ENCODE results near the gene MEG3.
"Not testable (repeated sequence)": the region's sequence is repeated elsewhere in the genome, so short reads cannot be mapped to it uniquely, and the experiment has no call there.

Gene MEG3

GRCh38 chr14:100816286-100816949 is 9.5 kb upstream of the MEG3 start:
- no peak for DNase-seq

GRCh38 chr14:100816950-100817901 is 8.7 kb upstream of the MEG3 start:
- DNase-seq, result no peak

- no peak for DNase-seq
Measured at GRCh38 chr14:100818221-100818699, 7.7 kb upstream of the MEG3 start.

GRCh38 chr14:100818923-100819322 is 7.0 kb upstream of the MEG3 start:
- not testable (repeated sequence) for DNase-seq

GRCh38 chr14:100819453-100819828 is 6.5 kb upstream of the MEG3 start:
- no peak for DNase-seq

DNA sequence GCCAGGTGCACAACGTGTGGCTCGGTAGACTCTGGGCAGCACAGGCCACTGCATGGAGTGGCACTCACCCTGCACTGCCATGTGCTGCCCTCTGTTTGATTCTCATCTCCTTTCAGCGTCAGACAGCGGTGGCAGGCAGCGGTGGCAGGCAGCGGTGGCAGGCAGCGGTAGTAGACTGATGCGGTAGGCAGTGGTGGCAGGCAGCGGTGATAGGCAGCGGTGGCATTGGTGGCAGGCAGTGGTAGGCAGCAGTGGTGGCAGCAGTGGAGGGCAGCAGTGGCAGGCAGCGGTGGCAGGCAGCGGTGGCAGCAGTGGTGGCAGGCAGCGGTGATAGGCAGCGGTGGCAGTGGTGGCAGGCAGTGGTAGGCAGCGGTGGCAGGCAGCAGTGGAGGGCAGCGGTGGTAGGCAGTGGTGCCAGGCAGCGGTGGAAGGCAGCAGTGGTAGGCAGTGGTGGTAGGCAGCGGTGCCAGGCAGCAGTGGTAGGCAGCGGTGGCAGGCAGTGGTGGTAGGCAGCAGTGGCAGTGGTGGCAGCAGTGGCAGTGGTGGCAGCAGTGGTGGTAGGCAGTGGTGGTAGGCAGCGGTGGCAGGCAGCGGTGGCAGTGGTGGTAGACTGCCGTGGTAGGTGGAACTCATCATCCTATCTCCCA is 6.0 kb upstream of the MEG3 start:
- DNase-seq, result no peak

GRCh38 chr14:100820957-100821356 is 5.0 kb upstream of the MEG3 start:
- DNase-seq, result no peak

GRCh38 chr14:100822013-100822412 is 3.9 kb upstream of the MEG3 start:
- DNase-seq, result no peak

DNA sequence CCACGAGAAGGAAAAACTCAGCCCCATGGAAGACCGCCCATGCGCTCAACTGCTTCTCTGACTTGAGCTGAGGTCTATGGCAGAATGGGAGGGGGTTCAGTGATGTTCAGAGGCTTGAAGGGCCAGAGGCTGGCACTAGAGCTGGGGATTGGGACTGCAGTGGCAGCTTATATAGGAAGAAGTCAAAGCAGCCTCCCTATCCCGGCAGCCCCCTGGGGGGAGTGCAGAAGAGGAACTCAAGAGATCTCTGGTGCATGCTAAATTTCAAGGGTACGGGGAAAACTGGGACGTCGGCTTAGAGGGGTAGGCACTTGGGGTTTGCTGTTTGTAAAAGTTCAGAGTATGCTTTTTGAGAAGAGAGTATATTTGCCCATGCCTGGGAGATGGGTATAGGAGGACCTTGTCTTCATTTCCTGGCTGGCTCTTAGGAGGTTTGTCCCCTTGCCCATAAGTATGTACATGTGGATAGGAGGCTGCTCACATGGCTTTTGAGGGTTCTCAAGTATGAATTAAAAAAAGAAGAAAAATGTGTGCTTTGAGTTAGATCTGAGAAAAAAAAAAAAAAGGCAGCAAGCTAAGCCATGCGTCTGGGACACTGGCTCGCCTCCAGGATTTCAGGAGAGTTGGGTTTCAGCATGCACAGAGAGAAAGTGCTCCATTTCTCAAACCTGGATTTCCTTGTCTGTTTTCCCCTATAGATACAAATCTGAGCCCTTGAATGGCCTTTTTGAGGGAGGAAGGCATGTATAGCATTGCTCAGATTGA is 3.2 kb upstream of the MEG3 start:
- DNase-seq, result no peak

- DNase-seq, result no peak
Measured at GRCh38 chr14:100823413-100824080, 2.4 kb upstream of the MEG3 start.

DNA sequence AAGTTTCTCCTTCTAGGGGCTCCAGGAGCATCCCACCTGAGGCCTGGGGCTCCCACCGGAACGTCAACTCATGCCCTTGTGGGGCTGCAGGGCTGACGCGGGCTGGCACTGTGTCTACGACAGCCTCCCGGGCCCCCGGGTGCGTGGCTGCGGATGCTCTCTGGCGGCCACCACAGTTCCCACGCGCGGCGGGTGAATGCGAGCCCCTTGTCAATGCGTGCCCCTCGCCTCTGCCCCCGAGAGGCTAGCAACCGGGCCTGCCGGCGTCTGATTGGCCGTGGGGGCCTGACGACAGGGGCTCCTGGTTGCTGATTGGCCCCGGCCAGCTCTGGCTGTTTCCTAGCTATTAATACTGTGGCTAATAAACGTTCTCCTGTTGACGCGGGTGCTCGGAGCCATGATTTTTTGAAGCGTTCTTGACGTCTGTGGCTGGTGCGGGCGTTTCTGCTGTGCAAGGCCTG is 1.8 kb upstream of the MEG3 start:
- DNase-seq, result no peak

DNA sequence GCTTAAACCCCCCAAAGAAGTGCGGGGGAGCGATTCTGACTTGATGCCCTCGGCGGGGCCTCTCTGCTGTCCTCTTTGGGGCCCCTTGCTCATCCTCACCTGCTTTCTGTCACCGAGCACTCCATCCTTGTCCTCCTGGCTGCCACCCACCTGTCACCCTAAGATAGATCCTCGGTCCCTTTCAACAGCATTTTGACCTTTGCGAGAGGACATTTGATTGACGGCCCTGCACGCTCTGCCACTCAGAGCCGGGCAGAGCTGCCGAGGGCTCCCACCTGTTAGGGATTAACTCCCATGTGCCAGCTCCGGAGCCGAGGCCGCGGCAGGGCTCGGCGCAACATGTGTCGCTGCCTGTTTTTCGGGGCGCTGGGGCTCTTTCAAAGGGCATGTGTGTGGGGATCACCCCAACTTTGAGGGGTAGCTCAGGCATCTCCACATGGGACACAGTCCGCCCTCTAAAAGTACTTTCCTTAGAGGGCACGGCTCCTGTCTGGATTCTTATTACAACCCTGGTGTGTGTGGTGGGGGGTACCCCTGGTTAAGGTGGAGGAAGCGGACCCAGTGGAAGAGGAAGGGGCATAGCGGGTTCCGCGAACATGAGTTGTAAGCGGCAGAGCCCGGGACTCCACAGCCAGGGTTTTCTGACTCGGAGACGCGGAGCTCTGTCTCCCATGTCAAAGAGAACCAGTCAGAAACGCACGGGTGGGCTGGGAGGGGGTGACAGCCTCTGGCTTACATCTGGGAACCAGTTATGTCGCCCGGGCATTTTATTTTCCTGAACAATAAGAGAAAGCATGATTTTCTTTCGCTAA is 811 bp upstream of the MEG3 start:
- DNase-seq, result no peak

- no peak for DNase-seq
Measured at GRCh38 chr14:100826391-100827100, 628 bp downstream of the MEG3 start.

- DNase-seq, result no peak
Measured at GRCh38 chr14:100827101-100828021, 1.4 kb downstream of the MEG3 start.

DNA sequence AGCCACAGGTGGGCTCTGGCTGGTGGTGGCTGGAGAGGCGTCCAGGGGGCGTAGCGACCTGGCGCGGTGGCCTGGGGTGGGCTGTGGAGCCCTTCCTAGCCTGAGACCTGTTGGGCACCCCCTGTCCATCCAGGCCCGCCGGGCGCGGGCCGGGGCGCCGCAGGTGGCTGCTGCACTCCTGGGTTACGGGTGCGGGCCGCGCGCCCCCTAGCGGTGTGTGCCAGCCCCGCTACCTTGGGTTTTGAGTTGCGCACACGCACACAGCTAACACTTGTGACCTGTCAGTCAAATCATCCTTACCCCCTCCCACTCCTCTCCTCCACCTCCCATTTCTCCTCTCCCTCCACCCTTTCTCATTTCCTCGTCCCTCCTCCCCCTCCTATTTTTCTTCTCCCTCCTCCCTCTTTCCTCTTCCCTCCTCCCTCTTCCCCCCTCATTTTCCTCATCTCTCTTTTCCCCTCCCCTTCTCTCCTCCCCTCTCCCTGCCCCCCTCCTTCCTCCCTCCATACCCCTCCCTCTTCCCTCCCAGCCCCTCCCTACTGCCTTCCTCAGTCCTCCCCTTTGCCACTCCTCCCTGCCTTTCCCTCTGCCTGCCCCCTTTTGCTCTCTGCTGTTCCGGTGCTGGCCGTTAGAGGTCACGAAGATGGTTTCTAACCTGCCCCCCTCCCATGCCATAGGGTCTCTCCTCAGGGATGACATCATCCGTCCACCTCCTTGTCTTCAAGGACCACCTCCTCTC is 2.3 kb downstream of the MEG3 start:
- DNase-seq, result no peak

- no peak for DNase-seq
Measured at GRCh38 chr14:100830681-100831080, 4.8 kb downstream of the MEG3 start.

DNA sequence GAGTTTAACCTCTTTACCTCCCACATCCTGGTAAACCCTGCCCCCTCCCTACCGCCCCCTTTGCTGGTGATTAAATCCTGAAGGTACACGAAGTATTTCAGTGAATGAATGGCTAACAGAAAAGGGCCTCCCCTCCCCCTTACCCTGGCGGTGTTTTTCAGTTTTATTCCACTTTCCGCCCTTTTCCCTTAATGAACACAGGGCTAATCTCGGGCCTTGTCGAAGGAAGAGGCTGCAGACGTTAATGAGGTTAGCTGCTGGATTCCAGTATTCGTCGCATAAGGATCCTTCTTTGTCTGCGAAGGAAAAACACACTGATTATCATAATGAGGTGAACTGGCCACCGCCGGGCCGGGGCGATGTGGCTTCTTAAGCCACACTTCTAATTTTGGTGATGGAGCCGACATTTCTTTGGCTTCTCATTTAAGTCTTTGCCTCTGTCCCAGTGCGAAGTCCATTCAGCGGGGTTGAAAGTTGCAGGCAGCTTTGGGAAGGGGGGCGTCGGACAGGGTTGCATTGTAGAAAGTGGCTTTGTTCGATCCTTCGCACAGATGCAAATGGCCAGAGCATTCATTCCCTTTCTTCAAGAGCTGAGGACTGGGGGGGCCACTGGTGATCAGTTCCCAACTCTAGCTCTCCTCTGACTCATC is 6.5 kb downstream of the MEG3 start:
- no peak for DNase-seq
